Panc1 (cell line): Measurements from ENCODE around the gene SCNM1. TPM values are rescaled to one million over a fixed set of nuclear protein-coding genes. Genes with fewer than 3 reads are reported as not detected.

Source experiments
- ATAC-seq: fragments of 200-7000 bp; cut with Tn5 transposase; 2 replicates; pipeline ENCODE4 v1.9.1; 2020; ENCODE audit warnings: mild to moderate bottlenecking, moderate library complexity
- BruUV-seq: library from RNA; stranded (reverse); fragments of 400-500 nt; replicated peaks from 2 replicates; lab custom pipeline; 2021; lab: Mats Ljungman, UMichigan
- CTCF ChIA-PET: fragments of 300-600 bp; sonication (Branson Sonifier 250); formaldehyde crosslinking; loops from one replicate; lab custom pipeline; 2022; ENCODE audit warnings: antibody characterized with exemption; lab: Charles Lee
- POLR2A ChIA-PET: fragments of 300-600 bp; sonication (Branson Sonifier 250); formaldehyde crosslinking; loops from one replicate; lab custom pipeline; 2022; ENCODE audit warnings: antibody characterized with exemption; lab: Charles Lee
- DNase-seq: peaks from one replicate; pipeline ENCODE4 v3.0.0-alpha.2; 2010; ENCODE audit warnings: low read depth, low spot score
- H3K27ac ChIP-seq: 2 replicates; pipeline ENCODE4 v1.5.1; 2011; ENCODE audit warnings: mild to moderate bottlenecking, low read length, inconsistent platforms
- H3K27me3 ChIP-seq: fragments of 200-500 bp; sonication (Bioruptor generic); 2 replicates; pipeline ENCODE4 v1.6.0; 2014; ENCODE audit warnings: low read length, inconsistent platforms; ENCODE audit not compliant: control insufficient read depth, insufficient read depth
- H3K36me3 ChIP-seq: fragments of 200-500 bp; sonication (Bioruptor generic); 2 replicates; pipeline ENCODE4 v1.5.1; 2014; ENCODE audit warnings: inconsistent platforms, mild to moderate bottlenecking, low read length, moderate library complexity; ENCODE audit not compliant: control insufficient read depth, insufficient read depth
- H3K4me1 ChIP-seq: 2 replicates; pipeline ENCODE4 v1.5.1; 2011; ENCODE audit warnings: inconsistent platforms, mild to moderate bottlenecking, low read length, moderate library complexity; ENCODE audit not compliant: control insufficient read depth, insufficient read depth
- H3K4me3 ChIP-seq, 2 experiments: 2 replicates each; pipeline ENCODE4 v1.5.1; 2011 to 2012; ENCODE audit warnings: low read depth in 2 of 2, low read length in 2 of 2, mild to moderate bottlenecking in 2 of 2, inconsistent platforms in 1 of 2, moderate library complexity in 1 of 2
- H3K9me3 ChIP-seq: fragments of 200-500 bp; sonication (Bioruptor generic); 2 replicates; pipeline ENCODE4 v1.5.1; 2014; ENCODE audit warnings: low read depth, mild to moderate bottlenecking, inconsistent platforms, low read length, moderate library complexity; ENCODE audit not compliant: control insufficient read depth, insufficient read depth
- POLR2AphosphoS5 ChIP-seq: IDR thresholded peaks from 2 replicates; pipeline ENCODE4 v1.6.1; 2012; ENCODE audit warnings: mild to moderate bottlenecking, low read depth, low read length, moderate library complexity
- SIN3A ChIP-seq: IDR thresholded peaks from 2 replicates; pipeline ENCODE4 v1.6.1; 2012; ENCODE audit warnings: low read depth, mild to moderate bottlenecking, low read length, moderate library complexity, borderline replicate concordance; ENCODE audit not compliant: insufficient read depth
- TCF7L2 ChIP-seq: IDR thresholded peaks from 2 replicates; pipeline ENCODE4 v1.6.1; 2011; ENCODE audit warnings: mild to moderate bottlenecking, low read depth, low read length, inconsistent platforms
- in situ Hi-C: cut with HindIII; loops from 2 replicates; pipeline ENCODE4 v1.10.0; 2016; ENCODE audit warnings: low sequenced_read_pairs, low pct_unique_long_range_greater_than_20kb
- intact Hi-C: fragments of 100-400 bp; cut with micrococcal nuclease; formaldehyde crosslinking; loops from one replicate; pipeline ENCODE4 v1.10.0; 2022; ENCODE audit not compliant: unreplicated experiment
- total RNA-seq: library from RNA; stranded (reverse); gene quantifications from one replicate; pipeline ENCODE4 v1.2.1, GENCODE V29; 2021; ENCODE audit not compliant: unreplicated experiment
- TF ChIP-seq, protein P1 (sequence below): fragments of 450-650 bp; IDR thresholded peaks from 2 replicates; pipeline ENCODE4 v1.5.1; 2017; ENCODE audit warnings: mild to moderate bottlenecking
- TF ChIP-seq, protein P2 (sequence below), 2 experiments: IDR thresholded peaks; 2 replicates each; pipeline ENCODE4 v1.6.1; 2011 to 2012; ENCODE audit warnings: low read depth in 2 of 2, control low read depth in 1 of 2, low read length in 1 of 2, mild to moderate bottlenecking in 1 of 2, moderate library complexity in 1 of 2; ENCODE audit not compliant: insufficient read depth in 1 of 2

SCNM1 gene
- total RNA-seq, 1 experiment from 2014 or later: 36.5 TPM

DNA sequence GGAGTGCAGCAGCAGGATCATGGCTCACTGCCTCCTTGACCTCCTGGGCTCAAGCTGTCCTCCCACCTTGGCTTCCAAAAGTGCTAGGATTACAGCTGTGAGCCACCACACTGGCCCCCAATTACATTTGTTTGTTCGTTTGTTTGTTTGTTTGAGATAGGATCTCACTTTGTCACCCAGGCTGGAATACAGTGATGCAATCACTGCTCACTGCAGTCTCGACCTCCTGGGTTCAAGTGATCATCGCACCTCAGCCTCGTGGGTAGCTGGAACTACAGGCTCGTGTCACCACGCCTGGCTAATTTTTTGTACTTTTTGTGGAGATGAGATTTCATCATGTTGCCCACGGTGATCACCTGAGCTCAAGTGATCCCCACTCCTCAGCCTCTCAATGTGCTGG is 26.1 kb downstream of the SCNM1 start:
- Histone ChIP-seq H3K36me3 (no peaks in the 10 kb centered on the region; the same call in 1 of the 2 replicates), H3K27ac (no peak overlapping the region; the same call in 1 of the 2 replicates), H3K9me3 (no peaks in the 10 kb centered on the region), H3K4me1 (peaks cover 10% of the 10 kb centered on the region), H3K27me3 (no peaks in the 10 kb centered on the region), H3K4me3 (no peak overlapping the region)
- in situ Hi-C loops: no loop called here
- ChIA-PET POLR2A (no interaction called here), CTCF (no interaction called here)
- intact Hi-C loops: no loop called here
- BruUV-seq: no TSS peak
- ATAC-seq (no peak), DNase-seq (no peak)
- TF ChIP-seq TCF7L2: no peak
- TF ChIP-seq, protein P1, sequence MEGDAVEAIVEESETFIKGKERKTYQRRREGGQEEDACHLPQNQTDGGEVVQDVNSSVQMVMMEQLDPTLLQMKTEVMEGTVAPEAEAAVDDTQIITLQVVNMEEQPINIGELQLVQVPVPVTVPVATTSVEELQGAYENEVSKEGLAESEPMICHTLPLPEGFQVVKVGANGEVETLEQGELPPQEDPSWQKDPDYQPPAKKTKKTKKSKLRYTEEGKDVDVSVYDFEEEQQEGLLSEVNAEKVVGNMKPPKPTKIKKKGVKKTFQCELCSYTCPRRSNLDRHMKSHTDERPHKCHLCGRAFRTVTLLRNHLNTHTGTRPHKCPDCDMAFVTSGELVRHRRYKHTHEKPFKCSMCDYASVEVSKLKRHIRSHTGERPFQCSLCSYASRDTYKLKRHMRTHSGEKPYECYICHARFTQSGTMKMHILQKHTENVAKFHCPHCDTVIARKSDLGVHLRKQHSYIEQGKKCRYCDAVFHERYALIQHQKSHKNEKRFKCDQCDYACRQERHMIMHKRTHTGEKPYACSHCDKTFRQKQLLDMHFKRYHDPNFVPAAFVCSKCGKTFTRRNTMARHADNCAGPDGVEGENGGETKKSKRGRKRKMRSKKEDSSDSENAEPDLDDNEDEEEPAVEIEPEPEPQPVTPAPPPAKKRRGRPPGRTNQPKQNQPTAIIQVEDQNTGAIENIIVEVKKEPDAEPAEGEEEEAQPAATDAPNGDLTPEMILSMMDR: no peak
- TF ChIP-seq, protein P2, sequence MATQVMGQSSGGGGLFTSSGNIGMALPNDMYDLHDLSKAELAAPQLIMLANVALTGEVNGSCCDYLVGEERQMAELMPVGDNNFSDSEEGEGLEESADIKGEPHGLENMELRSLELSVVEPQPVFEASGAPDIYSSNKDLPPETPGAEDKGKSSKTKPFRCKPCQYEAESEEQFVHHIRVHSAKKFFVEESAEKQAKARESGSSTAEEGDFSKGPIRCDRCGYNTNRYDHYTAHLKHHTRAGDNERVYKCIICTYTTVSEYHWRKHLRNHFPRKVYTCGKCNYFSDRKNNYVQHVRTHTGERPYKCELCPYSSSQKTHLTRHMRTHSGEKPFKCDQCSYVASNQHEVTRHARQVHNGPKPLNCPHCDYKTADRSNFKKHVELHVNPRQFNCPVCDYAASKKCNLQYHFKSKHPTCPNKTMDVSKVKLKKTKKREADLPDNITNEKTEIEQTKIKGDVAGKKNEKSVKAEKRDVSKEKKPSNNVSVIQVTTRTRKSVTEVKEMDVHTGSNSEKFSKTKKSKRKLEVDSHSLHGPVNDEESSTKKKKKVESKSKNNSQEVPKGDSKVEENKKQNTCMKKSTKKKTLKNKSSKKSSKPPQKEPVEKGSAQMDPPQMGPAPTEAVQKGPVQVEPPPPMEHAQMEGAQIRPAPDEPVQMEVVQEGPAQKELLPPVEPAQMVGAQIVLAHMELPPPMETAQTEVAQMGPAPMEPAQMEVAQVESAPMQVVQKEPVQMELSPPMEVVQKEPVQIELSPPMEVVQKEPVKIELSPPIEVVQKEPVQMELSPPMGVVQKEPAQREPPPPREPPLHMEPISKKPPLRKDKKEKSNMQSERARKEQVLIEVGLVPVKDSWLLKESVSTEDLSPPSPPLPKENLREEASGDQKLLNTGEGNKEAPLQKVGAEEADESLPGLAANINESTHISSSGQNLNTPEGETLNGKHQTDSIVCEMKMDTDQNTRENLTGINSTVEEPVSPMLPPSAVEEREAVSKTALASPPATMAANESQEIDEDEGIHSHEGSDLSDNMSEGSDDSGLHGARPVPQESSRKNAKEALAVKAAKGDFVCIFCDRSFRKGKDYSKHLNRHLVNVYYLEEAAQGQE (IDR thresholded peaks at IDR 0.05; ENCODE audit: insufficient read depth in 1 of 2, low read depth in 2 of 2, low read length in 1 of 2): no peak
- TF ChIP-seq SIN3A: no peak
- no peak for TF ChIP-seq POLR2AphosphoS5

DNA sequence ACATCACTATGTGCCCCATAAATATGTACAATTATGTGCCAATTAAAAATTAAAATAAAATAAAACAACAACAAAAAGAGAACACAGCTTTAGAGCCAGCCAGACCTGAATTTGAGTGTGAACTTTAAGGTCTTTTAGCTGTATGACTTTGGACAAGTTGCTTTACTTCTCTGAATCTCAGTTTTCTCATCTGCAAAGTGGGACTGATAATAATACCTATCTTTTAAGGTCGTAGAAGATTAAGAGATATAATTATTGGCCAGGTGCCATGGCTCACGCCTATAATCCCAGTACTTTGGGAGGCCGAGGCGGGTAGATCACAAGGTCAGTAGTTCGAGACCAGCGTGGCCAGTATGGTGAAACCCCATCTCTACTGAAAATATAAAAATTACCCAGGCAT is 27.4 kb downstream of the SCNM1 start:
- ChIA-PET CTCF (no interaction called here), POLR2A (no interaction called here)
- no peaks in the 10 kb centered on the region for H3K27me3 ChIP-seq
- ATAC-seq: no peak
- in situ Hi-C loops (no loop called here), intact Hi-C loops (no loop called here)
- H3K4me3 ChIP-seq: no peak overlapping the region
- DNase-seq: no peak
- no peaks in the 10 kb centered on the region for H3K9me3 ChIP-seq
- H3K36me3 ChIP-seq: no peaks in the 10 kb centered on the region; the same call in 1 of the 2 replicates
- H3K27ac ChIP-seq: no peak overlapping the region
- TF ChIP-seq, protein P2 (IDR thresholded peaks at IDR 0.05; ENCODE audit: insufficient read depth in 1 of 2, low read depth in 2 of 2, low read length in 1 of 2): no peak
- TF ChIP-seq TCF7L2: no peak
- BruUV-seq: no TSS peak
- H3K4me1 ChIP-seq: peaks cover 15% of the 10 kb centered on the region
